ENCODE results near the gene KIRREL3. TPM values are rescaled to one million over a fixed set of nuclear protein-coding genes. Genes with fewer than 3 reads are reported as not detected.
A peak's percentile ranks its signal among the peaks of the same experiment; 100 is the strongest.

The KIRREL3 gene
- total and polyA plus RNA-seq, 8 donors = 0.06 to 1.1 (median 0.26) TPM; not detected in 2

GRCh38 chr11:126433244-126433846, 567.2 kb downstream of the KIRREL3 start:
- Histone ChIP-seq H3K27me3 (no peaks in the 10 kb centered on the region), H3K4me3 (no peak overlapping the region), H3K4me1 (no peaks in the 10 kb centered on the region), H3K36me3 (no peaks in the 10 kb centered on the region), H3K9me3 (no peaks in the 10 kb centered on the region), H3K27ac (no peak overlapping the region)
- intact Hi-C loops (cut with DNase I) = no loop called here
- no peak for TF ChIP-seq CTCF (IDR thresholded peaks at IDR 0.05)
- no peak for ATAC-seq
- no peak for FAIRE-seq
- 73 to 81% methylated on average over 11 of the region's 11 CpGs for WGBS, 2 donors
- peak in 1 of 6 donors; percentile 26 for DNase-seq

GRCh38 chr11:126432525-126432924, 568.0 kb downstream of the KIRREL3 start:
- no peak for ATAC-seq
- 71 to 83% methylated on average over 6 of the region's 6 CpGs for WGBS, 2 donors

GRCh38 chr11:126432065-126432461, 568.5 kb downstream of the KIRREL3 start:
- WGBS, 2 donors = 36 to 43% methylated on average over 3 of the region's 3 CpGs
- no peak for TF ChIP-seq CTCF (IDR thresholded peaks at IDR 0.05)
- H3K9me3 ChIP-seq = no peaks in the 10 kb centered on the region
- H3K27ac ChIP-seq = no peak overlapping the region
- no peak overlapping the region for H3K4me3 ChIP-seq
- ATAC-seq (no peak), FAIRE-seq (no peak), DNase-seq (peak in 1 of 6 donors; percentile 33)
- no peaks in the 10 kb centered on the region for H3K27me3 ChIP-seq
- no peaks in the 10 kb centered on the region for H3K4me1 ChIP-seq
- intact Hi-C loops (cut with DNase I) = no loop called here
- H3K36me3 ChIP-seq = no peaks in the 10 kb centered on the region

More at GRCh38 chr11:126432525-126432924, 568.0 kb downstream of the KIRREL3 start:
- Histone ChIP-seq H3K4me1 (no peaks in the 10 kb centered on the region), H3K27ac (no peak overlapping the region), H3K9me3 (no peaks in the 10 kb centered on the region), H3K27me3 (no peaks in the 10 kb centered on the region), H3K36me3 (no peaks in the 10 kb centered on the region), H3K4me3 (no peak overlapping the region)
- FAIRE-seq = no peak
- intact Hi-C loops (cut with DNase I) = no loop called here
- TF ChIP-seq CTCF (IDR thresholded peaks at IDR 0.05) = no peak
- DNase-seq = peak in 1 of 6 donors; percentile 28

DNA sequence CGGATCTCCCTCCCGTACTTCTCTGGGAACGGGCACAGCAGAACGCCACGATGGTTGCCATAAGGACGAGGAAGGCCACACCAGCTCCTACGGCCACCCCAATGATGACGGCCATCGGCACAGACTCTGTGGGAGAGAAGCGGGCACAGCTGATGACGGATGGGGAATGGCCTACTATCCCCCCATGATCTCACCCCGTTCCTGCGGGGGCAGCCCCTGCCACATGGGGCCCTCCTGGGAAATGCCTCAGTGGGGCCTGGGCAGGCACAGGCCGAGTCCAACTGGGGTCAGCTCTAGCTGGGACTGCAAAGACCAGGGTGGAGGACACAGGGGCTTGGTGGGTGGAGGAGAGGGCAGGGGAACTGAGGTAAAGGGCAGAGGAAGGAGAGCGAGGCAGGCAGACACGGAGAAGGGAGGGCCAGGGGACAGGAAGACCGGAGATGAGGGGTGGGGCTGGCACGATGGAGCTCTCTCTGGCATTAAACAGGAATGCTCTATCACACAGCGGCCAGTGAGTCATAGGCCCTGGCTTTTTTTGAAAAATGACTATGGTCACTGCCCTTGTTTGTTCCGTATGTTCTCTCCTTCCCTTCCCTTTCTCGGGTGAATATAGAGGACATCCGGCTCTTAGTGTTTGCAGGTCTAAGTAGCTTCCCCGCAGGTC, 569.0 kb downstream of the KIRREL3 start:
- 81 to 86% methylated on average over 23 of the region's 23 CpGs for WGBS, 2 donors
- peak in 3 of 4 donors; percentile 30 to 65 (median 53) for ATAC-seq
- intact Hi-C loops (cut with DNase I) = no loop called here

More for the DNA sequence above, 569.0 kb downstream of the KIRREL3 start:
- Histone ChIP-seq H3K27me3 (no peaks in the 10 kb centered on the region), H3K27ac (no peak overlapping the region), H3K36me3 (no peaks in the 10 kb centered on the region), H3K9me3 (no peaks in the 10 kb centered on the region), H3K4me1 (no peaks in the 10 kb centered on the region), H3K4me3 (no peak overlapping the region)
- TF ChIP-seq CTCF (IDR thresholded peaks at IDR 0.05) = no peak
- DNase-seq (peak in 1 of 6 donors; percentile 25), FAIRE-seq (no peak)

Data from pancreas (tissue), 10 donors.